ENCODE results near the gene USP20.
"Not testable (repeated sequence)": the region's sequence is repeated elsewhere in the genome, so short reads cannot be mapped to it uniquely, and the experiment has no call there.

Gene USP20

GRCh38 chr9:129835128-129835859 lies at the start of gene USP20, which contains the start of gene C9orf78:
Gene USP20 (plus strand): TSS chr9:129835458. CDS start chr9:129852556, 17,098 bp downstream.
Gene C9orf78 (minus strand): TSS chr9:129835275. CDS start chr9:129835221, 54 bp downstream.
- DNase-seq (ENCODE audit: low read depth): peak; percentile 90

DNA sequence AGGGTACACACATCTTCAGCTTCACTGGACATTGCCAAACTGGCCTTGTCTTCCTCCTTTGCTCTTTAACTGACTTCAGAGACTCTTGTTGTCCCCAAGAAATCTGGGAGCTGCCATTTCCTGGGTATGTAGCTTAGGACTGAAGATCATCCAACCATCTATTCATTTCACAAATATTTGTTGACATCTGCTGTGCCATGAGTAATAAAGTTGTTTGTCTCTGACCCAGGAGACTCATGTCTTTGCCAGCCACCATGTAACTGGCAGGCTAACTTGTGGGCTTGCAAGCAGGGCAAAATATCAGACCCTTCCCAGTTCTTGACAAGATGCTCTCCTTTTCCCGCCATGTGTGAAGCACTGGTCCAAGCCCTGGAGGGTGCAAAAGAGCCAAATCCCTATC lies 49.4 kb upstream of the USP20 start:
- no peak for DNase-seq (ENCODE audit: low read depth)

DNA sequence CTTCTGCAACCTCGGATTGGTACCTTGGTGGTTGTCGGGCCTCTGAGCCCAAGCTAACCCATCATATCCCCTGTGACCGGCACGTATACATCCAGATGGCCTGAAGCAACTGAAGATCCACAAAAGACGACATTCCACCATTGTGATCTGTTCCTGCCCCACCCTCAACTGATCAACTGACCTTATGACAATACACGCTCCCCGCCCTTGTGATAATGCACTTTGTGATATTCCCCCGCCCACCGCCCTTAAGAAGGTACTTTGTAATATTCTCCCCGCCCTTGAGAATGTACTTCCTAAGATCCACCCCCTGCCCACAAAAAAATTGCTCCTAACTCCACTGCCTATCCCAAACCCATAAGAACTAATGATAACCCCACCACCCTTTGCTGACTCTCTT lies 48.8 kb upstream of the USP20 start:
- no peak for DNase-seq (ENCODE audit: low read depth)

GRCh38 chr9:129794549-129794948 lies 40.7 kb upstream of the USP20 start:
- DNase-seq (ENCODE audit: low read depth): no peak

DNA sequence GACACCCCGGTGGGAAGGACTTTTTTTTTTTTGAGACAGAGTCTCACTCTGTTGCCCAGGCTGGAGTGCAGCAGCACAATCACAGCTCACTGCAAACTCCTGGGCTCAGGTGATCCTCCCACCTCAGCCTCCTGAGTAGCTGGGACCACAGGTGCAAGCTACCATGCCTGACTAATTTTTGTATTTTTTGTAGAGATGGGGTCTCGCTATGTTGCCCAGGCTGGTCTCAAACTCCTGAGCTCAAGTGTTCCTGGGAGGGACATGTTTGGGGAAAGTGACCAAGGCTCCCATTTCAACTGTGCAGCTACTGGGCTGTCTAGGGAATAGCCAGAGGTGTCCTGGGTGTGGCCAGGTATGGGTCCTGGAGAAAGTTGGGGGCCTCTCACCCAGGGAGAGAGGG lies 39.2 kb upstream of the USP20 start:
- not testable (repeated sequence) for DNase-seq (ENCODE audit: low read depth)

DNA sequence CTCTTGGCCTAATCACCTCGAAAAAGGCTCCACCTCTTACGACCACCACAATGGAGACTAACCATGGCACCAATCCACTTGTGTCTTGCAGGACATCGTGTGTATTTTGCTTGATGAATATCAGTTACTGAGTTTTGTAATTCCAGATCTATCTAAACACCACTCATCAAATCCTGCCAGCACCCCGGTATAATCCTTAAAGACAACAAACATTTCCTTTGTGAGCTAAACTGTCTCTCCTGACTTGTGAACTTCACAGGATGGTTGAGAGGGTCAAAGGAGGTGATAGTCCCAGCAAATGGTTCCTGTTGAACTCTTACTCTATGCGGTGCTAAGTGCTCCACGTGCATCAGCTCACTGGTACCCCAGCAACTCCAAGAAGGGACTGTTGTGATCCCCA lies 36.3 kb upstream of the USP20 start:
- DNase-seq (ENCODE audit: low read depth): no peak

- no peak for DNase-seq (ENCODE audit: low read depth)
These were observed 33.8 kb upstream of the USP20 start for GRCh38 chr9:129801504-129801903.

DNA sequence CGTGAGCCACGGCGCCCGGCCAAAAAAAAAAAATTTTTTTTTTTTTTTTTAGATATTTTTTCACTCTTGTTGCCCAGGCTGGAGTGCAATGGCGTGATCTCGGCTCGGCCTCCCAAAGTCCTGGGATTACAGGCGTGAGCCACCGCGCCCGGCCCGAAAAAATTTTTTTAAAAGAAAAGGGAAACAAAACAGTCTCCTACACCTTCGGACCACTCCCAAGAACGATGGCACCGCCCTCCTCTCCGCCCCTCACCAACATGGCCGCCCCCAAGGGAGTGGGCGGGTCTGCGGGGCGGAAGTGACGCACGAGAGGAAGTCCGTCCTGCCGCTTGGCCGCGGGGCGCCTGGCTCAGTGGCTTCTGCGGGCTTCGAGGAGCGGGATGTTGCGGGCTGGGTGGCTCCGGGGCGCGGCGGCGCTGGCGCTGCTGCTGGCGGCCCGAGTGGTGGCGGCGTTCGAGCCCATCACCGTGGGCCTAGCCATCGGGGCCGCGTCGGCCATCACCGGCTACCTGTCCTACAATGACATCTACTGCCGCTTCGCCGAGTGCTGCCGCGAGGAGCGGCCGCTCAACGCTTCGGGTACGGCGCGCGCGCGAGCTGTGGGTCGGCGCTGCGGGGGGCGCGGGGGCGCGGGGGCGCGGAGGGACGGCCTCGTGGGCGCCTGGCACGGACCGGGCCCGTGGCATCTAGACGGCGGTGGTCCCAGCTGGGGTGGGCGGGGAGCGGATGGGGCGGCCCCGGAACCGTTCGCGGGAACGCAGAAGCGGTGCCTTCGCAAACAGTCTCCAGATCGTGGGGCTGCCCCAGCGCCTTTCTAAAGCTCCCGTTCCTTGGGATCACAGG lies 32.2 kb upstream of the USP20 start, which contains the start of gene TOR1B:
TSS of gene TOR1B (plus strand) at position 352 of the 843 bp plus-strand sequence. CDS start at position 381, 29 bp downstream.
- peak; percentile 85 for DNase-seq (ENCODE audit: low read depth)

GRCh38 chr9:129803676-129804060 lies 31.6 kb upstream of the USP20 start:
- DNase-seq (ENCODE audit: low read depth): no peak

- no peak for DNase-seq (ENCODE audit: low read depth)
These were observed 29.2 kb upstream of the USP20 start for GRCh38 chr9:129806061-129806460.

DNA sequence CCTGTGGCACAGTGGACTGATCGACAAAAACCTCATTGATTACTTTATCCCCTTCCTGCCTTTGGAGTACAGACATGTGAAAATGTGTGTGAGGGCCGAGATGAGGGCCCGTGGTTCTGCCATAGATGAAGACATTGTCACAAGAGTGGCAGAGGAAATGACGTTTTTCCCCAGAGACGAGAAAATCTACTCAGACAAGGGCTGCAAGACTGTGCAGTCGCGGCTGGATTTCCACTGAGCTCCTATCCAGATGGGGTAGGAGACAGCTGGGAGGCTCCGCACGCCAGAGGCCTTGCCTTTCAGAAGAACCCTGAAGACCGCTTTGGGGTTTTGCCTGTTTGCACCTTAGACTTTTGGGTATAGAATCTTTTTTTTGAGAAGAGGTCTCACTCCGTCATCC lies 25.9 kb upstream of the USP20 start:
- DNase-seq (ENCODE audit: low read depth): no peak

DNA sequence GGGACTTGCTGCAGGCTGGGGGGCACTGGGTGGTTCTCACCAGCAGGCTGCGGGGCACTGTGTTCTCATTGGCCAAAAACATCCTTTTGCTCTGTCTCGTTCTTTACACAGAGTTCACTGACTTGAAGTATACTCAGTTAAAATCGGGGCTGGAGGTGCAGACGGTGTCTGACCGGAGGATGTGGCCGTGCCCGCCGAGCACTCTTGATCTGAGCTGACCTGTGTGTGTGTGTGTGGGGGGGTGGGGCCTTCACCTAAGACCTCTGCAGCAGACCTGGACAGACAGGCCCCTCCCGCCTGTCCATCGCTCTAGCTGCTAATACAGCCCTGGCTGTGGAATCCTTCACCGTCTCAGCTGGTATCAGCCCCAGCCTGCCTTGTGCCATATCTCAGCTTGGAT lies 25.1 kb upstream of the USP20 start:
- no peak for DNase-seq (ENCODE audit: low read depth)

DNA sequence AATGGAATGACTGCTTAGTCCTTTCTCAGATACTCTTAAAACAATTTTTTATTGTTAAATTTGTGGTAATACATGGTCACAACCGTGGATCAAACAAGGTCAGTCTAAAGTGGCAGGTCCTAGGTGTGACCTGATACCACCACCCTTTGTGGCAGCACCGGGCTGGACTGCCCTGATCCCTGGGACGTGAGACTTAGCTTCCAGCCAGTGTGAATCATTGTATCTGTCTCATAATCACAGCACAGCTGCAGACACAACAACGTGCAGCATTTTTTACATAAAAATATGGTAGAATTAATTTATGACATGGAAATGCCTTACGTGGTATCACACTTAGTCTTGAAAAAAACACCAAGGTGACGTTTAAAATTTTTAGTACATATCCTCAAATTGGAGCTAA lies 24.5 kb upstream of the USP20 start:
- no peak for DNase-seq (ENCODE audit: low read depth)

DNA sequence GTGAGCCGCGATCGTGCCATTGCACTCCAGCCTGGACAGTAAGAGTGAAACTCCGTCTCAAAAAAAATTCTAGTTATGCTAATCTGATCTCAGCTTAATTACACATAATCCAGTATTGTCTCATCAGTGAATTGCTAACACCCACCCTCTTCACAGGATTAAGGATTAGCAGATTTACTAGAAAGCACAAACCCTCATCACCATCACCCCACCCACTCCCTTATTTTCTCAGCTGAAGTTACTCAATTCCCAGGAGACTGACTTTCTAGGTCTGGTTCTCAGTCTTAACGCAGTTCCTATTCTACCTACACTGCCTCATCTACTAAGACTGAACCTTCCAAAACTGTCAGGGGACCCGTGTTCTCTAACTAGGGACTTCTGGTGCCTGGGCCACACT lies 23.3 kb upstream of the USP20 start:
- no peak for DNase-seq (ENCODE audit: low read depth)

- DNase-seq (ENCODE audit: low read depth): no peak
These were observed 22.9 kb upstream of the USP20 start for GRCh38 chr9:129812385-129812784.

DNA sequence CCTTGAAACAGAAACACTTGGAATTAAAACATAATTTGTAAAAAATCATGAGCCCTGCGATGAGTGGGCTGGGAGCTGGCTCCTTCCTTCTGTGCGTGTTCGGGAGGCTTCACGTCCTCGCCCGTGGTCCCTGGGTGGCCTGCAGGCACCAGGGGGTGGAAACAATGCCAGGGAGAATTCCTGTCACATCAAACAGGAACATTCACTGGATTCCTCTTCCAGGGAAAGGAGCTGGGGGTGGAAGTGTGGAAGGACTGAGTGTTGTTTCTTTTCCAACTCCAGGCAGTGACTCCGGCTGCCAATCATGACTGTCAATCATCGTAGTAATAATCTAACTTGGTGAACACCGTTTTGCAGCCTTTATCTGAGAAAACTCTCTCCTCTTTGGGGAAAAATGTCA lies 21.6 kb upstream of the USP20 start:
- DNase-seq (ENCODE audit: low read depth): no peak

GRCh38 chr9:129814432-129815223 lies 20.6 kb upstream of the USP20 start:
- DNase-seq (ENCODE audit: low read depth): no peak

DNA sequence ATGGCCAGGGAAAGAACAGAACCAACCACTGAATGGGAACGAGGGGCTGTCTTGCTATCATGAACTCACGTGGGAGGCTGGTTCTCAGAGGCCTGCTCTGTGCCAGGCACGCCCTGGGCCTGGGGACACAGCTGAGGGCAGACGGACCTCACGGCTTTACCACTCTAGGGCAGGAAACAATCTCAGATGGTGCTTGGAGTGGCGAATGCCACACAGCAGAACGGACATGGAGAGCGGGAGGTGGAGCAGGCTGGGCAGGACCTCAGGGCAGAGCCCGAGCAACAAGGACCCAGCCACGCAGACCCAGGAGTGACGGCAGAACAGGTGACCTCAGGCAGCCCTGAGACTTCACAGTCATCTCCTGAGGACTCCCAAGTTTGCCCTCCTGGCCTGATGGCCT lies 20.0 kb upstream of the USP20 start:
- no peak for DNase-seq (ENCODE audit: low read depth)

DNA sequence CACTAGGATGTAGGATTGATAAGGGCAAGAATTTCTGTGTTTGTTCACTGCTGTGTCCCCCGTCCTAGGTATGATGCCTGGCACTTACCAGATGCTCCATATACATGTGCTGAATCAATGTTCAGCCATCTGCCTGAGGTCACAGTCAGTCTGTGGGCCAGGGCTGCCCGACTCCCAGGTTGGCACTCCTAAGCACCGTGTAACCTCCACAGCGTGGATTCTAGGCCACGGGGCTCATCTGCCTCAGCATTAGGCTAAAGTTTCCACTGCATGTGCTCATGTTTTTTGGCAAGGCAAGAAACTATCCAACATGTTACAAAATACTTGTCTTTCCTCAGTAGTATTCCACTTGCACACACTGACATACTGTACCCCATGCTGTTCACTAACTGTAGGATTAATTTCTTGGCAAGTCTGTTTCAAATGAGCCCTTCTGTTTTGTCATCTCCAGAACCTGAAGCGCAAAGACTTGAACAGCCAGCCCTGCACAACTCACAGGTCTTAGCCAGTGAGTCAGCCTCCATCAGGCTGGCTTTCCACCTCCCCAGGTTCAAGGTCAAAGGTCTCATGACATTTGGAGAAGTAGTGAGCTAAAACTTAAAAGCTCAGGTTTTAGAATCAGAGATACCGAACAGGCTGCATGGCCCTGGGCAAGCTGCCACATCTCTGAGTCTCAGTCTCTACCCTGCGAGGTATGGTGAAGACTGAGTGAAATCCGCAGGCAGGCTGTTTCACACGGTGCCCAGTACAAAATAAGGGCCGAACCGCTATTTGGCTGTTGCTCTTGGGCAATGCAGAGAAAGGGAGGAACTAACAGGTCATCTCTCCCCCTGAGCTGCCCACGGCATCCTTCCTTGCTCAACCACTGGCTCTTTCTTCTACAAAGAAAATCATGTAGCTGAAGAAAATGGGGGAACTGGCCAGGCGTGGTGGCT lies 18.5 kb upstream of the USP20 start:
- DNase-seq (ENCODE audit: low read depth): no peak

DNA sequence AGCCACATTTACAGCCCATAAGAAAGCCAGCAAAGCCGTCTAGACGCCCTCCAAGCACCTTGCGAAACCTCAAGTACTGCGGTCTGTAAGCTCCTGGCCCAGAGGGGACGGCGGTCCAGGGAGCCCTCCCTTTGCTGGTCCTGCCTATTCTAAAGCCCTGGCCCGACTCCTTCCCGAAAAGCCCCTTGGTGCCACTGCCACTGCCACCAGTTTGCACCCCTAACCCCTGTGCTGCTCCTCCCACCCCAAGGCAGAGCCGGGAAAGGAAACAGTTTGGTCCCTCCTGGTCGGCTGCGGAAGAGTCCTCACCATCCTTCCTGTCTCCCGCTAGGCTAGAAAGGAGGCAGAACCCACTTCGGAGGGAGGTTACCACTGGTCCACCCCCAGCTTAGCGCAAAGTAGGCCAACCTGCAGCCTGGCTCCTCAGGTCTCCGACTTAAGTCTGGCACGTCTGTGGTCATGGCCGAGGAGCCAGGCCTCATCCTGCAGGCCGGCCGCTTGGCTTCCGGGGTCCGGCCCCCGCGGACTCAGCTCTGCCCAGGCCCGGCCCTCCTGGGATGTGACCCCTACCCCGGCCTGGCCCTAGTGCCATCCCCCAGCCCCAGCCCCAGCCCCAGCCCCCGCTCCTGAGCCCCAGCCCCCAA lies 12.2 kb upstream of the USP20 start:
- no peak for DNase-seq (ENCODE audit: low read depth)

- no peak for DNase-seq (ENCODE audit: low read depth)
These were observed 11.7 kb upstream of the USP20 start for GRCh38 chr9:129823542-129823934.

Measured in GM04504 (cell line).